ENCODE measurements around the gene EVI2B. TPM values are rescaled to one million over a fixed set of nuclear protein-coding genes. Genes with fewer than 3 reads are reported as not detected.

EVI2B gene
- total and polyA plus RNA-seq, 2 of the 4 experiments (the other 2 are of a cell fraction): under 0.01 to 0.17 TPM

GRCh38 chr17:31266042-31266441, 47.8 kb downstream of the EVI2B start:
- peaks cover 0 to 9% of the 10 kb centered on the region in 2 experiments; a peak in 3 of 4 replicates for H3K79me1 ChIP-seq (ENCODE audit: low read depth in 1 of 2, low read length in 2 of 2)
- no peak overlapping the region for H2AK5ac ChIP-seq (ENCODE audit: low read depth, low read length)
- H2BK20ac ChIP-seq (ENCODE audit: low read depth, low read length): no peak overlapping the region
- H3K9me3 ChIP-seq (ENCODE audit: control insufficient read depth, insufficient read depth, low read length): no peaks in the 10 kb centered on the region
- TF ChIP-seq MAFK (IDR thresholded peaks at IDR 0.05; ENCODE audit: low read depth, low read length): no peak
- no peak for TF ChIP-seq MXI1 (IDR thresholded peaks at IDR 0.05; ENCODE audit: borderline replicate concordance, low read depth, low read length)
- no peak for TF ChIP-seq SMC3 (IDR thresholded peaks at IDR 0.05; ENCODE audit: low read depth, low read length)
- TF ChIP-seq CEBPB (IDR thresholded peaks at IDR 0.05; ENCODE audit: low read depth, low read length): no peak
- no peak for TF ChIP-seq ELK1 (IDR thresholded peaks at IDR 0.05; ENCODE audit: borderline replicate concordance, low read depth, low read length)
- no peak for TF ChIP-seq NFE2L2 (IDR thresholded peaks at IDR 0.05; ENCODE audit: low read depth, low read length)
- TF ChIP-seq FOS (IDR thresholded peaks at IDR 0.05; ENCODE audit: low read depth, low read length): no peak
- no peak for TF ChIP-seq CHD1 (IDR thresholded peaks at IDR 0.05; ENCODE audit: low read depth, low read length)
- no peak for TF ChIP-seq USF2 (IDR thresholded peaks at IDR 0.05; ENCODE audit: low read depth, low read length)
- TF ChIP-seq BHLHE40 (IDR thresholded peaks at IDR 0.05; ENCODE audit: low read depth, low read length): no peak
- no peak for TF ChIP-seq RAD21 (IDR thresholded peaks at IDR 0.05; ENCODE audit: low read length)
- no peak for TF ChIP-seq CTCF (conservative IDR thresholded peaks at IDR 0.05; ENCODE audit: low read depth, low read length)
- no peak for TF ChIP-seq RFX5 (IDR thresholded peaks at IDR 0.05; ENCODE audit: low read depth, low read length)
- no peak for TF ChIP-seq MAZ (IDR thresholded peaks at IDR 0.05; ENCODE audit: borderline replicate concordance, low read depth, low read length)
- no peak for TF ChIP-seq RCOR1 (IDR thresholded peaks at IDR 0.05; ENCODE audit: insufficient replicate concordance, low read length)
- no peak for TF ChIP-seq POLR2A (IDR thresholded peaks at IDR 0.05; ENCODE audit: low read depth, low read length)
- no peaks in the 10 kb centered on the region for H4K20me1 ChIP-seq (ENCODE audit: insufficient read depth, low read length)
- H3K18ac ChIP-seq (ENCODE audit: low read depth, low read length): no peak overlapping the region
- H4K8ac ChIP-seq (ENCODE audit: low read depth in 2 of 2, low read length in 2 of 2): no peak overlapping the region
- intact Hi-C loops (cut with micrococcal nuclease) (loop anchor here (5.0 kb wide), 1 partner anchor 91 kb away; no protein-coding TSS in a partner anchor), in situ Hi-C loops (cut with MboI; ENCODE audit: low sequenced_read_pairs) (no loop called here), dilution Hi-C loops (cut with HindIII; ENCODE audit: low sequenced_read_pairs, unreplicated experiment) (no loop called here)
- no peak overlapping the region for H3K27ac ChIP-seq (ENCODE audit: insufficient read depth, low read length)
- no peak overlapping the region for H3K9ac ChIP-seq (ENCODE audit: low read depth, low read length)
- H3K36me3 ChIP-seq (ENCODE audit: control insufficient read depth, insufficient read depth, low read length): peaks cover 10% of the 10 kb centered on the region
- DNase-seq (no peak), ATAC-seq (ENCODE audit: low read depth) (no peak)
- peaks cover 8% of the 10 kb centered on the region for H3K9me1 ChIP-seq (ENCODE audit: insufficient read depth, low read length)
- no peak overlapping the region for H2AFZ ChIP-seq (replicated peaks; ENCODE audit: low read length, poor library complexity)
- no CpG with 5 or more reads among the region's 2 CpGs for WGBS, 2 experiments (ENCODE audit: extremely low coverage in 2 of 2, insufficient read length in 1 of 2)
- no peak overlapping the region for H3K4me3 ChIP-seq (ENCODE audit: insufficient read depth, low read depth, low read length)
- CTCF ChIA-PET: interaction anchor here (0.6 to 1.8 kb wide), 4 partner anchors 10 to 113 kb away, joined by 3 to 5 read pairs (median 4); no protein-coding TSS in a partner anchor
- POLR2A ChIA-PET (ENCODE audit: unreplicated experiment): no interaction called here
- H2AK9ac ChIP-seq (replicated peaks; ENCODE audit: low read depth, low read length, poor library complexity): no peak overlapping the region
- H3K27me3 ChIP-seq (ENCODE audit: control insufficient read depth, insufficient read depth, low read length): no peaks in the 10 kb centered on the region
- H3K56ac ChIP-seq (ENCODE audit: extremely low read depth, insufficient read depth, low read length): no peak overlapping the region
- H2BK15ac ChIP-seq (ENCODE audit: low read depth, low read length): no peak overlapping the region
- H3K4ac ChIP-seq (ENCODE audit: low read depth, low read length): no peak overlapping the region
- peaks cover 8% of the 10 kb centered on the region for H3K4me1 ChIP-seq (ENCODE audit: control insufficient read depth, insufficient read depth, low read length)
- H4K5ac ChIP-seq (ENCODE audit: low read depth, low read length): no peak overlapping the region
- H2BK120ac ChIP-seq (ENCODE audit: low read depth, low read length): no peak overlapping the region
- BruUV-seq (replicated peaks): no TSS peak
- no peak overlapping the region for H2BK5ac ChIP-seq (ENCODE audit: low read depth, low read length, poor library complexity, severe bottlenecking)
- no peak overlapping the region for H4K91ac ChIP-seq (ENCODE audit: insufficient read depth, low read depth, low read length)
- H3K4me2 ChIP-seq (ENCODE audit: low read depth, low read length): no peak overlapping the region
- H3K23ac ChIP-seq (ENCODE audit: low read depth, low read length): no peak overlapping the region
- H3K14ac ChIP-seq (replicated peaks; ENCODE audit: low read depth, low read length): no peak overlapping the region
